Nephron (organoid): Measurements from ENCODE around the gene GMCL1.

ENCODE experiments used
- H3K27ac Mint-ChIP-seq, 3 experiments: 2 replicates each; pipeline ENCODE4 v1.8.0; 2020; ENCODE audit warnings: mixed read lengths in 3 of 3, mild to moderate bottlenecking in 2 of 3, moderate library complexity in 1 of 3
- H3K27me3 Mint-ChIP-seq: 2 replicates; pipeline ENCODE4 v1.8.0; 2021; ENCODE audit warnings: low read depth, mild to moderate bottlenecking, moderate library complexity, mixed read lengths
- H3K36me3 Mint-ChIP-seq: 2 replicates; pipeline ENCODE4 v1.8.0; 2020; ENCODE audit warnings: low read depth, mixed read lengths
- H3K4me1 Mint-ChIP-seq: 2 replicates; pipeline ENCODE4 v1.8.0; 2020; ENCODE audit warnings: mixed read lengths
- H3K4me3 Mint-ChIP-seq, 3 experiments: 2 replicates each; pipeline ENCODE4 v1.8.0; 2020; ENCODE audit warnings: mild to moderate bottlenecking in 3 of 3, mixed read lengths in 3 of 3, moderate library complexity in 2 of 3
- H3K9me3 Mint-ChIP-seq: 2 replicates; pipeline ENCODE4 v1.8.0; 2020; ENCODE audit warnings: mixed read lengths
- TF ChIP-seq, protein P1 (sequence below), 3 experiments: fragments of 200-600 bp; sonication (generic); IDR thresholded peaks; one replicate each; pipeline ENCODE4 v1.5.0; 2021; ENCODE audit warnings: antibody characterized with exemption in 3 of 3; ENCODE audit not compliant: unreplicated experiment in 3 of 3

Gene GMCL1

DNA sequence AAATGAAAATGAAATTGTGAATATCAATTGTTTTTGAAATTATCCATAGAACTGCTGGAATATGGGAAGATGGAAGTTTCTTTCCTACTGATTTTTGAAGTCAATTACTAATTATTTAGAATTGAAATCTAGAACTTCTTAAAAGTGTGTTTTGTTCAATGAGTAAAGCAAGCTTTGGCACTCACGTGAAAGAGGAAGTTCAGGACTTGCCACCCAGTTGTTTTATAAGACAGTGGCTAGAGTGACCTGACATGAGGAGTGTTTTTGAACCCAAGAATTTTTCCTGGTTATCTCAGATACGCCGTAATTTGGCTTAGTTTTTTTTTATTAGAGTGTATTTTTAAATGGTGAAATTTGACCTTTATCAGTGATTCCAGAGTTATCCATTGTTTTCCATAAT is 88.9 kb downstream of the GMCL1 start:
- H3K4me1 Mint-ChIP-seq = no peaks in the 10 kb centered on the region
- TF ChIP-seq, protein P1, sequence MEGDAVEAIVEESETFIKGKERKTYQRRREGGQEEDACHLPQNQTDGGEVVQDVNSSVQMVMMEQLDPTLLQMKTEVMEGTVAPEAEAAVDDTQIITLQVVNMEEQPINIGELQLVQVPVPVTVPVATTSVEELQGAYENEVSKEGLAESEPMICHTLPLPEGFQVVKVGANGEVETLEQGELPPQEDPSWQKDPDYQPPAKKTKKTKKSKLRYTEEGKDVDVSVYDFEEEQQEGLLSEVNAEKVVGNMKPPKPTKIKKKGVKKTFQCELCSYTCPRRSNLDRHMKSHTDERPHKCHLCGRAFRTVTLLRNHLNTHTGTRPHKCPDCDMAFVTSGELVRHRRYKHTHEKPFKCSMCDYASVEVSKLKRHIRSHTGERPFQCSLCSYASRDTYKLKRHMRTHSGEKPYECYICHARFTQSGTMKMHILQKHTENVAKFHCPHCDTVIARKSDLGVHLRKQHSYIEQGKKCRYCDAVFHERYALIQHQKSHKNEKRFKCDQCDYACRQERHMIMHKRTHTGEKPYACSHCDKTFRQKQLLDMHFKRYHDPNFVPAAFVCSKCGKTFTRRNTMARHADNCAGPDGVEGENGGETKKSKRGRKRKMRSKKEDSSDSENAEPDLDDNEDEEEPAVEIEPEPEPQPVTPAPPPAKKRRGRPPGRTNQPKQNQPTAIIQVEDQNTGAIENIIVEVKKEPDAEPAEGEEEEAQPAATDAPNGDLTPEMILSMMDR (IDR thresholded peaks at IDR 0.05; ENCODE audit: unreplicated experiment in 3 of 3) = no peak
- H3K9me3 Mint-ChIP-seq = no peaks in the 10 kb centered on the region
- H3K27ac Mint-ChIP-seq = no peak overlapping the region
- no peak overlapping the region for H3K4me3 Mint-ChIP-seq
- no peaks in the 10 kb centered on the region for H3K27me3 Mint-ChIP-seq
- H3K36me3 Mint-ChIP-seq = peaks cover 20% of the 10 kb centered on the region

DNA sequence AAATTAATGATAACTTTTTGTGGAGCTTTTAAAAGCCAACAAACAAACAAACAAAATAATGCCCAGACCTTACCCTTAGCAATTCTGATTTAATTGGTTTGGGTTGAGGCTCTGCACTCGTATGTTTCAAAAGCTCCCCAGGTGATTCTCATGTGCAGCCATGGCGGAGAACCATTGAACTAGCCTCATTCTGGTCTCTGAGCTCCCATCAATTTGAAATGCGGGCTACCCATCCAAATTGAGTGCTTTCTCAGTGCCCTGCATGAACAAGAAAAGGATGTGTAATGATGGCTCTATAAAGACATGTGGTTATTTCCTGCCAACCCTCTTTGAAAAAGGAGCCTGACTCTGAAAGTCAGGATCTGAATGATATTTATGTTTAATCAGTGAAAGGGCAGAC is 93.7 kb downstream of the GMCL1 start:
- H3K4me1 Mint-ChIP-seq = no peaks in the 10 kb centered on the region
- no peaks in the 10 kb centered on the region for H3K27me3 Mint-ChIP-seq
- peaks cover 26% of the 10 kb centered on the region for H3K36me3 Mint-ChIP-seq

DNA sequence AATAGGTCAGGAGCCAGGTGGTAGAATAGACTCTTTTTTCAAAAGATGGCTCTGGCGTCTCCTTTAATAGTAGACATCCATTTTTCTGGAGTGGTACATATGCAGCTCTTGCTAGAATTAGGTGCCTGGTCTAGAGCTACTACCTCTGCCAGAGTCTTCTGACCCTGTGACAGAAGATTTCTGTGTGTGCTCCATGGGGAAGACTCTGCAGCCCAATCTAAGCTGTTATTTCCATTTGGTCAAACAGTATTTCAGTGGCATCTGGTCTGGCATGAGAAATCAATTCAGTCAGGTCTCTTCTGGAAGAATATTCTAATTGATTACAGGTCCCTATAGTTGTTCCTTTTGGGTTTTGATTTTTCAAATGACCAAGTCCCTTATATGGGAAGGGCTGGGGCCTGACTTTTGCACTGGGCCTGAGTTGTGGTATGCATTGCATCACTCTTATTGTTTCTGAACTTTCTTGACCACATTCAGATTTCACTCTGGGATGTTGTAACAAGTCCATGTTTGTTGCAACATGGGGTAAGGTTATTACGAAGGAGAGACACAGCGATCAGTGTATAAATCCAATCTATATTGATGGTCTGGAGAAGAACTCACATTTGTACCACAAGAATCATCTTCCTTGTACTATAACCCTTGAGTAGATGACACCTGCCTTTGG is 97.5 kb downstream of the GMCL1 start:
- peaks cover 2% of the 10 kb centered on the region for H3K4me1 Mint-ChIP-seq

More for the DNA sequence above, 93.7 kb downstream of the GMCL1 start:
- Mint-ChIP-seq H3K9me3 (no peaks in the 10 kb centered on the region), H3K27ac (no peak overlapping the region), H3K4me3 (no peak overlapping the region)
- TF ChIP-seq, protein P1 (IDR thresholded peaks at IDR 0.05; ENCODE audit: unreplicated experiment in 3 of 3) = no peak

More for the DNA sequence above, 97.5 kb downstream of the GMCL1 start:
- Mint-ChIP-seq H3K27ac (no peak overlapping the region), H3K27me3 (no peaks in the 10 kb centered on the region), H3K9me3 (no peaks in the 10 kb centered on the region), H3K4me3 (no peak overlapping the region), H3K36me3 (peaks cover 17% of the 10 kb centered on the region)
- TF ChIP-seq, protein P1 (IDR thresholded peaks at IDR 0.05; ENCODE audit: unreplicated experiment in 3 of 3) = no peak
